ENCODE results near the gene MNX1. TPM values are rescaled to one million over a fixed set of nuclear protein-coding genes. Genes with fewer than 3 reads are reported as not detected.

MNX1 gene
- total and polyA plus RNA-seq, 9 of the 15 experiments (the other 6 are each of a cell fraction or from before 2014, with no cell fraction given): 0.15 to 8.0 (median 1.4) TPM

GRCh38 chr7:156999958-157000726, 10.3 kb downstream of the MNX1 start (continued):
- TF ChIP-seq, protein P1, sequence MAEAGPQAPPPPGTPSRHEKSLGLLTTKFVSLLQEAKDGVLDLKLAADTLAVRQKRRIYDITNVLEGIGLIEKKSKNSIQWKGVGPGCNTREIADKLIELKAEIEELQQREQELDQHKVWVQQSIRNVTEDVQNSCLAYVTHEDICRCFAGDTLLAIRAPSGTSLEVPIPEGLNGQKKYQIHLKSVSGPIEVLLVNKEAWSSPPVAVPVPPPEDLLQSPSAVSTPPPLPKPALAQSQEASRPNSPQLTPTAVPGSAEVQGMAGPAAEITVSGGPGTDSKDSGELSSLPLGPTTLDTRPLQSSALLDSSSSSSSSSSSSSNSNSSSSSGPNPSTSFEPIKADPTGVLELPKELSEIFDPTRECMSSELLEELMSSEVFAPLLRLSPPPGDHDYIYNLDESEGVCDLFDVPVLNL (CRISPR knock-in tag; IDR thresholded peaks at IDR 0.05; ENCODE audit: low read depth): no peak
- TF ChIP-seq POLR2AphosphoS5 (IDR thresholded peaks at IDR 0.05; ENCODE audit: control insufficient read depth, insufficient read depth, low read depth, low read length) (no peak), TOE1 (IDR thresholded peaks at IDR 0.05; ENCODE audit: borderline replicate concordance) (no peak), TOE1 (CRISPR knock-in tag; IDR thresholded peaks at IDR 0.05; ENCODE audit: borderline replicate concordance, low read depth) (no peak), TEAD4 (IDR thresholded peaks at IDR 0.05; ENCODE audit: low read length) (no peak; the same call in 1 of the 2 replicates), TEAD4 (CRISPR knock-in tag; IDR thresholded peaks at IDR 0.05; ENCODE audit: borderline replicate concordance) (no peak), ELF1 (tag; IDR thresholded peaks at IDR 0.05) (peak; percentile 81), PHF20 (IDR thresholded peaks at IDR 0.05; ENCODE audit: partially characterized antibody) (no peak), RFX5 (IDR thresholded peaks at IDR 0.05; ENCODE audit: low read depth, low read length) (no peak), KLF6 (CRISPR knock-in tag; IDR thresholded peaks at IDR 0.05; ENCODE audit: borderline replicate concordance) (no peak), LCOR (CRISPR knock-in tag; IDR thresholded peaks at IDR 0.05) (no peak), L3MBTL2 (IDR thresholded peaks at IDR 0.05) (peak; percentile 91), TCF3 (CRISPR knock-in tag; IDR thresholded peaks at IDR 0.05) (0 out of 2 replicates have a peak, but pooled peaks have one; percentile 5), MYC (IDR thresholded peaks at IDR 0.05; ENCODE audit: low read depth, low read length) (no peak; the same call in 1 of the 2 replicates), MYC (CRISPR knock-in tag; IDR thresholded peaks at IDR 0.05; ENCODE audit: borderline replicate concordance, low read depth) (no peak), NFE2 (IDR thresholded peaks at IDR 0.05; ENCODE audit: low read depth) (no peak), RBFOX2 (IDR thresholded peaks at IDR 0.05; ENCODE audit: low read depth, low read length) (peak; percentile 57), ZNF316 (IDR thresholded peaks at IDR 0.05) (no peak), ESRRB (CRISPR knock-in tag; IDR thresholded peaks at IDR 0.05; ENCODE audit: borderline replicate concordance) (no peak)
- TF ChIP-seq, protein P2, sequence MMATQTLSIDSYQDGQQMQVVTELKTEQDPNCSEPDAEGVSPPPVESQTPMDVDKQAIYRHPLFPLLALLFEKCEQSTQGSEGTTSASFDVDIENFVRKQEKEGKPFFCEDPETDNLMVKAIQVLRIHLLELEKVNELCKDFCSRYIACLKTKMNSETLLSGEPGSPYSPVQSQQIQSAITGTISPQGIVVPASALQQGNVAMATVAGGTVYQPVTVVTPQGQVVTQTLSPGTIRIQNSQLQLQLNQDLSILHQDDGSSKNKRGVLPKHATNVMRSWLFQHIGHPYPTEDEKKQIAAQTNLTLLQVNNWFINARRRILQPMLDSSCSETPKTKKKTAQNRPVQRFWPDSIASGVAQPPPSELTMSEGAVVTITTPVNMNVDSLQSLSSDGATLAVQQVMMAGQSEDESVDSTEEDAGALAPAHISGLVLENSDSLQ (IDR thresholded peaks at IDR 0.05): peak; percentile 25; the same call in 1 of the 2 replicates
- TF ChIP-seq, protein P3, sequence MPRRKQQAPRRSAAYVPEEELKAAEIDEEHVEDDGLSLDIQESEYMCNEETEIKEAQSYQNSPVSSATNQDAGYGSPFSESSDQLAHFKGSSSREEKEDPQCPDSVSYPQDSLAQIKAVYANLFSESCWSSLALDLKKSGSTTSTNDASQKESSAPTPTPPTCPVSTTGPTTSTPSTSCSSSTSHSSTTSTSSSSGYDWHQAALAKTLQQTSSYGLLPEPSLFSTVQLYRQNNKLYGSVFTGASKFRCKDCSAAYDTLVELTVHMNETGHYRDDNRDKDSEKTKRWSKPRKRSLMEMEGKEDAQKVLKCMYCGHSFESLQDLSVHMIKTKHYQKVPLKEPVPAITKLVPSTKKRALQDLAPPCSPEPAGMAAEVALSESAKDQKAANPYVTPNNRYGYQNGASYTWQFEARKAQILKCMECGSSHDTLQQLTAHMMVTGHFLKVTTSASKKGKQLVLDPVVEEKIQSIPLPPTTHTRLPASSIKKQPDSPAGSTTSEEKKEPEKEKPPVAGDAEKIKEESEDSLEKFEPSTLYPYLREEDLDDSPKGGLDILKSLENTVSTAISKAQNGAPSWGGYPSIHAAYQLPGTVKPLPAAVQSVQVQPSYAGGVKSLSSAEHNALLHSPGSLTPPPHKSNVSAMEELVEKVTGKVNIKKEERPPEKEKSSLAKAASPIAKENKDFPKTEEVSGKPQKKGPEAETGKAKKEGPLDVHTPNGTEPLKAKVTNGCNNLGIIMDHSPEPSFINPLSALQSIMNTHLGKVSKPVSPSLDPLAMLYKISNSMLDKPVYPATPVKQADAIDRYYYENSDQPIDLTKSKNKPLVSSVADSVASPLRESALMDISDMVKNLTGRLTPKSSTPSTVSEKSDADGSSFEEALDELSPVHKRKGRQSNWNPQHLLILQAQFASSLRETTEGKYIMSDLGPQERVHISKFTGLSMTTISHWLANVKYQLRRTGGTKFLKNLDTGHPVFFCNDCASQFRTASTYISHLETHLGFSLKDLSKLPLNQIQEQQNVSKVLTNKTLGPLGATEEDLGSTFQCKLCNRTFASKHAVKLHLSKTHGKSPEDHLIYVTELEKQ (CRISPR knock-in tag; IDR thresholded peaks at IDR 0.05): no peak
- TF ChIP-seq, protein P4, sequence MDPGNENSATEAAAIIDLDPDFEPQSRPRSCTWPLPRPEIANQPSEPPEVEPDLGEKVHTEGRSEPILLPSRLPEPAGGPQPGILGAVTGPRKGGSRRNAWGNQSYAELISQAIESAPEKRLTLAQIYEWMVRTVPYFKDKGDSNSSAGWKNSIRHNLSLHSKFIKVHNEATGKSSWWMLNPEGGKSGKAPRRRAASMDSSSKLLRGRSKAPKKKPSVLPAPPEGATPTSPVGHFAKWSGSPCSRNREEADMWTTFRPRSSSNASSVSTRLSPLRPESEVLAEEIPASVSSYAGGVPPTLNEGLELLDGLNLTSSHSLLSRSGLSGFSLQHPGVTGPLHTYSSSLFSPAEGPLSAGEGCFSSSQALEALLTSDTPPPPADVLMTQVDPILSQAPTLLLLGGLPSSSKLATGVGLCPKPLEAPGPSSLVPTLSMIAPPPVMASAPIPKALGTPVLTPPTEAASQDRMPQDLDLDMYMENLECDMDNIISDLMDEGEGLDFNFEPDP (CRISPR knock-in tag; IDR thresholded peaks at IDR 0.05): no peak
